Stimulated activated CD8-positive, alpha-beta memory T cell treated with anti-CD3 and anti-CD28 coated beads, Interleukin-12 subunit alpha, Interleukin-12 subunit beta, amount 100 ng/mL, for 1 hour (primary cell): ENCODE measurements around the gene RAB8B.

Experiments used
- DNase-seq: peaks from one replicate; pipeline ENCODE4 v3.0.0-alpha.2; 2020; ENCODE audit warnings: low read depth

The RAB8B gene

GRCh38 chr15:63313825-63314224 lies 124.4 kb downstream of the RAB8B start:
- no peak for DNase-seq

GRCh38 chr15:63314409-63314808 lies 125.0 kb downstream of the RAB8B start:
- no peak for DNase-seq
